GM21576 (cell line): ENCODE measurements around the gene SNAP23.

ENCODE experiments used
- ATAC-seq: cut with Tn5 transposase; IDR thresholded peaks from one replicate; pipeline ENCODE4 v1.9.1; 2021; ENCODE audit warnings: mild to moderate bottlenecking, moderate library complexity; ENCODE audit not compliant: unreplicated experiment

SNAP23 gene

DNA sequence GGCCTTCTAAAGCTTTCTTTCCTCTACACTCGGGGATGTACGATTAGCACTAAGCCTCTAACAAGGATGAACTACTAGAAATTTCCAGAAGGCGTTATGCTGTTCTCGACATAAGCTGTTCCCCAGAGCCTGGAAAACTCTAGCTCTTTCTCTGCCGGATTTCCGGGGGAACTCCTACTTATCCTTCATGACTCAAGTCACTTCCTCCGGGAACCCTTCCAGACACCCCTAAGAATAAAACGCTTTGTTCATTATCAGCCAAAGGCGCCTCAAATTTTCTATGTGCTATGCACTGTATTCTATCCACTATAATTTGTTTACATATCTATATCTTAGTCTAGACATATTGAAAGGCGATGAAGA lies 455 bp upstream of the SNAP23 start:
- no peak for ATAC-seq

DNA sequence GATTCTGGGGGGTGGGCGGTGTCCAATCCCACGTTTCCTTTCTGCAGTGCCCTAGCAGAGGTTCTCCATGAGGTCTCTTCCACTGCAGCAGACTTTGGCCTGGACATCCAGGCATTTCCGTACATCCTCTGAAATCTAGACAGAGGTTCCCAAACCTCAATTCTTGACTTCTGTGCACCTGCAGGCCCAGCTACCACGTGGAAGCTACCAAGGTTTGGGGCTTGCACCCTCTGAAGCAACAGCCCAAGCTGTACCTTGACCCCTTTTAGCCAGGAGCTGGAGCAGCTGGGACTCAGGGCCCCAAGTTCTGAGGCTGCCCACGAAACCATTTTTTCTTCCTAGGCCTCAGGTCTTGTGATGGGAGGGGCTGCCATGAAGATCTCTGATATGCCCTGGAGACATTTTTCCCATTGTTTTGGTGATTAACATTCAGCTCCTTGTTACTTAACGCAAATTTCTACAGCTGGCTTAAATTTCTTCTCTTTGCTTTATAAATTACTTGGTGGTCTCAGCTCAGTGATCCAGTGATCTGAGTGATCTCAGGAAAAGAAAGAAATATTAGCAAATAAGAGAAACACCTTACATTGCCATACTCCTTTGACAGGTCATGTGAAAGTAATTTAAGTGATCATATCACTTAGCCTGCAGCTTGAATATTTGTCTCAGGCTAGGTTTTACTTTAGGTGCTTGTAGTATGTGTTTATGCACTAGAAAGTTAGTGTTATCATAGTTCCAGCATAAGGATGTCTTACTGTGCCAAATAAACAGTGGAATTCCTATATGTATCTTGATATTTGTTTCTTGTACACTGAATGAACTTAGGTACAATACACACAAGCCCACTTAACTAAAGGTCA lies 3.0 kb downstream of the SNAP23 start:
- ATAC-seq = no peak

DNA sequence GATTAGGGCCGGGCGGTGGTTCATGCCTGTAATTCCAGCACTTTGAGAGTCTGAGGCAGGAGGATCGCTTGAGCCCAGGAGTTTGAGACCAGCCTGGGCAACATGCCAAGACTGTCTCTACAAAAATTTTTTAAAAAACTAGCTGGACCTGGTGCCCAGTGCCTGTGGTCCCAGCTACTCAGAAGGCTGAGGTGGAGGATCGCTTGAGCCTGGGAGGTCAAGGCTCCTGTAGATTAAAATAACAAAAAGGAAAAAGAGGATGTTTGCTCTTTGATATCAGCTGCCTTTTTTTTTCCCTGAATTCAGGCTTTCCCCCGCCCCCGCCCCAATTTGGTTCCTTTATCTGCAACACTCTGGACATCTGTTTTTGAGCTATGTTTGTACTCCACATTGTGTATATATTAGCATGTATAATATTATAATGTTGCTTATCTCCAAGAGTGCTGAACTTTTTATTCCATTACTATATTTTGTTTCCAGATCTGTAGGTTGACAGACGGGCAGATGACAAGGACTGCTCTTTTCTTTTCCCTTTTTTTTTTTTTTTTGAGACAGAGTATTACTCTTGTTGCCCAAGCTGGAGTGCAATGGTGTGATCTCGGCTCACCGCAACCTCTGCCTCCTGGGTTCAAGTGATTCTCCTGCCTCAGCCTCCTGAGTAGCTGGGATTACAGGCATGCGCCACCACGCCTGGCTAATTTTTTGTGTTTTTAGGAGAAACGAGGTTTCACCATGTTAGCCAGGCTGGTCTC lies 4.6 kb downstream of the SNAP23 start:
- no peak for ATAC-seq

DNA sequence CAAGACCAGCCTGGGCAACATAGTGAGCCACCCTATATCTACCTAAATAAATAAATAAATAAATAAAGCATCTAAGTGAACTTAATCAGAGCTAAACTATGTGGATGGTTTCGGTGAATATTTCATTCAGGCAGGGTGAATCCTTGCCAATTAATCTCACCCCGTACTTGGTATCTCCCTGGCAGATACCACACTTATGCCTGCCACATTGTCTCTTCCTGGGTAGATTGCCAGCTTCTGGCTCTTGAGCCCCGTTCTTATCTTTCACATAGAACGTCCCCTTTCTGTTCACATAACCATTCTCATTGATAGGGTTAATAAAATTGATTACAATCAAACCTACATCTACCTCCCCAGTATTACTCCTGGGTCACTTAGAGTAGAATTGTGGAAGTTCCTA lies 7.0 kb downstream of the SNAP23 start:
- no peak for ATAC-seq

DNA sequence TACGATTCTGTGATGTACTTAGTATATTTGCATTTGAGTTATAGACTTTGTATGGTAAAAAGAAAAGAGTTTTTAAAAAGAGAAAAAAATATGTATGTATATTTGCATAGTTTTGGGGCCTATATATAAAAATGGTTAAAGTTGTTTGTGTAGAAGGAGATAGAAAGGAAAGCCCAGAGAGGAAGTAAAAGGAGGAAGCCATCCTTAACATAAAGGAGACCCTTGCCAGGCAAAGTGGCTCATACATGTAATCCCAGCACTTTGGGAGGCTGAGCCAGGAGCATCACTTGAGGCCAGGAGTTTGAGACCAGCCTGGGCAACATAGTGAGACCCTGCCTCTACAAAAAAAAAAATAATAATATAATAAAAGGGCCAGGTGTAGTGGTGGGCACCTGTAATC lies 8.4 kb downstream of the SNAP23 start:
- no peak for ATAC-seq

DNA sequence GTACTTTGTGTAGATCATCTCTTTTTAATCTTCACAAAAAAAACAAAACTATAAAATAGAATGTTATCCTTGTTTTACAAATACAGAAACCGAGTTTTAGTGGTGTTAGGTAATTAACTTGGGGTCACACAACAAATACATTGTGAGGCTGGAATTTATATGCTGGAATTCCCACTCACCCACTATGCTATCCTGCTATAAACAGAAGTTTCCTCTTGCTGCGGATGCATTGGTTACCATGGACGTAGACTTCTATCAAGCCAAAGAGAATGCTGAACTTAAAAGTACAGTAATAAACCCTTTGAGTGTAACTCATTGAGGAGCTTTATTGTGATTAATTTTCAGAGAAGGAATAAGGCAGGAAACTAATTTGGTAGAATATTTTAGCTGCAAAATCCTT lies 9.2 kb downstream of the SNAP23 start:
- no peak for ATAC-seq

DNA sequence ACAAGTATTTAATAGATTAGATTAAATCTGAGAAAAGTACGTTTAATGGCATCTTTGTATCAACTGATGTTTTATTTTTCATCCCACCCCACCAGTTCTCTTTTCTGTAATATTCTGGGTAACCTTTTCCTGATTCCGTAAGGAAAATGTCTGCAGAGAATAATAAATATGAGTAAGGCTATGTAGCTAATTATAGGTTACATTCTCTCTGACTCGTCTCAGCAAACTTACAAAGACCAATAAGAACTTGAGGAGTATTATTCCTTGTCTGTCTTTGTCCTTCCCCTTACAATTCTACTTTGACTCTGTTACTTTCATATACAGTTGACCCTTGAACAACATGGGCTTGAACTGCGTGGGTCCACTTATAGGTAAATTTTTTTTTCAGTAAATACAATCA lies 12.1 kb downstream of the SNAP23 start:
- no peak for ATAC-seq

DNA sequence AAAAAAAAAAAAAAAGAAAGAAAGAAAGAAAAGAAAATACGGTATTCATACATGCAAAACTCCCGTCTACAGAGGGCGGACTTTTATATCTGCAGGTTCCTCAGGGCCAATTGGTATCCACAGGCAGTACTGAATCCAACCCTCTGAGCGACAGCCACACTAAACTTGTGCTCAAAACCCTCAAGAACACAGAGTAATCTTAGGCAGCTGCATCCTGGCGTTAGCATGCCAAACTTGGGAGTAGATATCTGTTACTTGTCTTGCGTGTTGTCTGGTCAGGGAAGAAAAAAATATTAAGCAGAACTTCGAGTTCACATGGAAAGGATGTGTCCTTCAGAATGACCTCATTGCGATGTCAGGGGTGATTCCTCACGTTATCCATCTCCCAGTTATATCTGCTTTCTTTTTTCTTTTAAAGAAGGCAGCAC lies 12.8 kb downstream of the SNAP23 start:
- no peak for ATAC-seq

DNA sequence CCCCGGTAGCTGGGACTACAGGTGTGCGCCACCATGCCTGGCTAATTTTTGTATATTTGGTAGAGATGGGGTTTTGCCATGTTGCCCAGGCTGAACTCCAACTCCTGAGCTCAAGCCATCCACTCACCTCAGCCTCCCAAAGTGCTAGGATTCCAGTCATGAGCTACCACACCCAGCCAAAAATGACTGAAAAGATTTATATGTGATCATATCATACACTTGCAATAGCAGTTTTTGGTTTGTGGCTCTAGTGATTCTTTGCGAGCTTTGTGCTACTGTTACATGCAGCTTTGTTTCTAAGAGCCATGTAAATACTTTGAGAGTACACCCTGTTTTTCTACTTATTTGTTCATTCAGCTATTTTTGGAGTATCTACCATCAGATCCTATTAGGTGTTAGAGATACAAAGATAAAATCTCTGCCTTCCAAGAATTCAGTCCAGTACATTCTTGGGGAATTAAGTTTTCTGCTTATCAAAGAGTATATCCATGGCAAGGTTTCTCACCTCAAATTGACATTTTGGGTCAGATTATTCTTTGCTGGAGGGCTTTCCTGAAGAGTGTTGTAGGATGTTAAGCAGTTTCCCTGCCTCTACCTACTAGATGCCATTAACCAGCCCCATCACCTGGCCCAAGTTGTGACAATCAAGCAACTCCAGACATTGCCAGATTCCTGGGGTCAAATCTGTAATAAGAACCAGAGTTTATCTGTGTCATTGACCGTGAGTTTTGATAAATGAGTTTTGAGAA lies 15.0 kb downstream of the SNAP23 start:
- ATAC-seq = no peak

DNA sequence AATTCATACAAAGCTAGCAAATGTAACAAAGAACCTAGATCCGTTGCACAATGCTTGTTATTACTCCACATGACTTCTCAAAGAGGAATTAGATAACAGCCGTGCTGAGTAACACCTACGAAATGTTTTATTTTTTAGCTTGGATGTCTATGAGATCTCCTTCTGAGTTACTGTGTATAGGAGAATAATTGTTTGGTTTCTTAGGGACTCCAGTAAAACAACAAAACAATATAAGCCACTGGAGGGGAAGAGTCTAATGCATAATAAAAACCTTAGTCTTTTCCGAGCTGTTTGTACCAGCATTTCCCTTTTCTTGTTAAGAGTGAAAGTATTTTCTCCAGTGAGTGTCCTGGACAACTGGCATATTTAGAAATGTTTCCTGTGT lies 15.6 kb downstream of the SNAP23 start:
- no peak for ATAC-seq

DNA sequence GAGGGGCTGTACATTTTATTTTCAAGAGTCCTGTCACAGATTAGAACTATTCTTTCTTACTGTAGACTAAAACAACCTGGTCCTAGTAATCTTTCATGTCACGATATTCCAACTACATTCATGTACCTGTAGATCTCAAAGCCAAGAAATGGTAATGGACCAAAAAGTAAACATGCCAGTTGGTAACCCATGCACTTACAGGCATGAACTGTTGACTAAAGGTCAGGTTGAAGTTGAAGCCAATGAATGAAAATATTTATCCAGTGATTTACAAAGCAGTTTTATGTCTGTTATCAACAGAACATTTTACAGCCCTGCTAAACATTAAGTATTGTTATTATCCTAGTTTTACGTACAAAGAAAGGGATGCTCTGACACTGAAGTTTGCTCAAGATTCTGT lies 27.9 kb downstream of the SNAP23 start:
- ATAC-seq = no peak

DNA sequence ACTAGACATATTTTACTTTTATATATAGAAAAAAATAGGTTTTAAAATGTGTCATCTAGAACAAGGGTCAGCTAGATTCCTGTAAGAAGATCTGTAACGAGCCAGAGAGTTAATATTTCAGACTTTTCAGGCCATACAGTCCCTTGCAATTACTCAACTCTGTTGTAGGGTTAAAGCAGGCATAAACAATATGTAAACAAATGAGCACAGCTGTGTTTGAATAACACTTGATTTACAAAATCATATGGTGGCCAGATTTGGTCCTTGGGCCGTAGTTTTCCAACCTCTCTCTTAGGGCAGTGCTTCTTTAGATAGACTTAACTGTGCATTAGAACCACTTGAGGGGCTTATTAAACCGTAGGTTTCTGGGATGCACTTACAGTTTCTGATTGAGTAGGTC lies 33.5 kb downstream of the SNAP23 start:
- no peak for ATAC-seq

DNA sequence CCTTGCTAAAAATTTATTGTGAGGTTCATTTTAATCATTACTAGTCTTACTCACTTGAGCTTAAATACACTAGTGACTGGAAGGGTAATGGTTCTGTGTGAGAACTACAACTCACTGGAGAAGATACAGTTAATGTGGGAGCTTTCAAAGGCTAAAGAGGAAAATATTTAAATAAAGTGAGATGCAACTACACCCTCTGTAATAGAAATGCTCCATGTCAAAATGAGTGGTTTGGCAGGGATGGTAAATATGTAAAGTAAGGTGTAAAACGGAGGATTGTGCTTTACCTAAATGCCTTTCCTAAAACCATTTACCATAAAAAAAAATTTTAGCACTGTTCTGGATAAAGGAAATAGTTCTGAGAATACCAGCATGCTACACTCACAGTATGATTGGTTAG lies 37.8 kb downstream of the SNAP23 start:
- no peak for ATAC-seq

DNA sequence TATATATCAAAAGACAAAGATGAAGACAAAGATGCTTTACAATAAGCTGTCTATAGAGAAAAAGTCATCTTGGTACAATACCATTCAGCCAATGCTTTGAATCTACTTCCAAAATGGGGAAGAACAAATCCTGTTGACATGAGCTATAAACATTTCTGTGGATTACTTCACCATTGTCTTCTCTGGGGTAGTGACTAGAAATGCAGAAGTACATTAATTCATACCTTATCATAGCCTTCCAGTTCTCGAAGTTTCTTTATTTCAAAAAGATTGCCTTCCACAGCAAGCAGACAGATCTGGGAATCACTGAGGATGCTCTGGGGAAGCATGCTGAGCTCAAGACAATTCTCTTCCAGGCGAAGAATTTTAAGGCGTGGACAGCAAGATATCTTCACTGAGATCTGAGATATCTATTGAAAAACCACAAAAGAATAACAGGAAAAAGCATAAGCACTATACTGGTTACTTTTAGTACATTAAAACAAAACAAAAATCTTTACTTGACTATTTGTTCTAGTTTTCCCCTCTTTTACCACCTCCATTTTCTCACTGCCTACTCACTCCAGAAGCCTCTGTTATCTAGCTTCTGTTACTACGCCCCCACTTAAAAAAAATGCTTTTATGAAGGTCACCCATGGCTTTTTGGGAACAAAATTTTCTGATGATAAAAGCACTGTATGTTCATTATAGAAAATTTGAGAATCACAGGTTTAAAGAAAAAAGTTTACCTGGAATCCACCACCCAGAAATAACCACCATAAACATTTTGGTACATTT lies 49.6 kb downstream of the SNAP23 start:
- ATAC-seq = no peak

DNA sequence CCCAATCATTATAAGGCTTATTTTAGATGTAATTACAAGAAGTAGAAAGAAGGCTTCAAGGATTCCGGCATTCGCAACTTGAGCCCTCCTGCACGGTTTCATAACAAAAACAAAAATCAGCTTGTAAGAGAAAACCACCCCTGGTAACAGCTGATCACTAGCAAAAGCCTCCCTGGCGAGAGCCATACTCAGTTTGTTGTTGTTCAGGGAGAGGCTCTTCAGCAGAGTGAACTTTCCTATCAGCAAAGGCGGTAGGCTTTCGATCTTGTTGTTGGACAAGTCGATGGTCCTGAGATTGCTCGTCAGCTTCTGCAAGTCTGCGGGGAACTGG lies 52.4 kb downstream of the SNAP23 start:
- peak; percentile 17 for ATAC-seq

DNA sequence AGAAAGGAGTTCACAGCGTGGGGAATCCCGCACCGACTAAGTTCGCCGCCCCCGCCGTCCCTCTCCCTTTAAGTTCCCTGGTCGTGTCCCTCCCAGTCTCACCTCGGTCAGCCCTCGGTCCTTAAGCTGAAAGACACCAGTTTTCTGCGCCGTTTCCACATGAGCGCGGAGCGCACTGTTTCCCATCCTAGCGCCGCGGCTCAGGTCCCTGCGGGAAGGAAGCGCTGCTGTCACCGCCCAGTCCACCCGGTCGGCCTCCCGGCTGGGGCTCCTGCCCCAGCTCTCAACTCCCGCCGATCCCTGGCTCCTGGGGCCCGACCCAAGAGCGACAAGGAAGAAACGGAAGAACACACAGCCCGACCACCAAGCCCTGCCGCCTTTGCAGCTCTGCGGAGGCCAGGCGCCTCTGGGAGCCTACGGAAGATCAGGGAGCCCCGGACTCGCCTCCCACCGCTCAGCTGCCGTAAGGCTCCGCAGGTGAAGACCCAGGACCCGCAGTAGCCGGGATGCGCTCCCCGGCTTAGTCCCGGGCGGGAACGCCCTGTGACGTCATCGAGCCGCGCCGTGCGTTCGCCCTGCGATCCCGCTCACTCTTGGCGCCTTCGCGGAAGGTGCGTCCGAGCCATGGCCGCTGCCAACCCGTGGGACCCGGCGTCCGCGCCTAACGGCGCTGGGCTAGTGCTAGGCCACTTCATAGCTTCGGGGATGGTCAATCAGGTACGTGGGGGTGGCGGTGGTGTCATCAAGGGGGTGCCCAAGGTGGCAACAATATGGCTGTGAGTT lies 53.0 kb downstream of the SNAP23 start, which contains the start of the genes HAUS2 and LRRC57:
HAUS2 (plus strand) TSS at position 590 of the 783 bp plus-strand sequence; CDS start at position 625, 35 bp downstream.
LRRC57 (minus strand) TSS at position 545 of the 783 bp plus-strand sequence; CDS start at position 186, 359 bp downstream.
- peak; percentile 70 for ATAC-seq

DNA sequence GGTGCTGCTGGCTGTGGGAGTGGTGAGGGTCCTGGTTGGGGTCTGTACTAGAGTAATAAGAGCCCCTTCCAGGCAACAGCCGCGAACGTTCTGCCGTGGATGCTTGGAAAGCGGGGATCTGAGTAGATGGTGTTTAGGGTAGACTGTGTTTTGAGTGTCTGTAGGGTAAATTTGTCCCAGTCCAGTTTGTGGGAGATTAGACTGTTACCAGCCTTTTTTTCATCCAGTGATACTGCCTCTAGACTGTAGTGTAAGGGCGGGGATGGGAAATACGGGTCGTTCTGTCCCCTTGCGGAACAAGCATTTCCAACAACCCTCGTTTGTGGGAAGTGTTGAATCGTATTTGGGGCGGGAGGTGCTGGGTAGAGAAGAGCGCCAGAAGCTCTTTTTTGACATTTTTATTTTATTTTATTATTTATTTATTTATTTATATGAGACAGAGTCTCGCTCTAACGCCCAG lies 53.6 kb downstream of the SNAP23 start:
- peak; percentile 33 for ATAC-seq

DNA sequence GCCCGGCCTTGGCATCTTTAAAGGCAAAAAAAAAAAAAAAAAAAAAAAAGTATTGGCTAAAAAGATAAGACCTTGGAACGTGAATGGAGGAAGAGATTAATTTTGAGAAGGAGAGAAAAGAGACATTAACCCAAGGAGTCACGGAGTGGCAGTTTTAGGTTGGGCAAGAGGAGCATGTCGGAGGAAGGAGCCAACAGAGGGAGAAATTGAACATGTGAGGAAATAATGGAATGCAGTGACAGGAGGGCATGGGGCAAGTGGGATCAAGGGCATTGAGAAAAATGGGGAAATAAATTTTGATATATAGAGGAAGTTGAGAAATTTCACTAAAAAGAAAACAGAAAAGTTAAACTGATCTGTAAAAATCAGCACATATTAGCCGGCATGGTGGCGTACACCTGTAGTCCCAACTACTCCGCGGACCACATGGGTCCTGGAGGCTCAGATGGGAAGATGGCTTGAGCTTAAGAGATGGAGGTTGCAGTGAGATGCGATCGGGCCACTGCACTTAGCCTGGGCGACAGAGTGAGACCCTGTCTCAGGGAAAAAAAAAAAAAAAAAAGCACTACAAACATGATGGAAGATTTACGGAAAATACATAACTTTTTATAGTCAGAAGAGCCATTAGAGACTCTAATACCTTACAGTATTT lies 54.4 kb downstream of the SNAP23 start:
- ATAC-seq = no peak

DNA sequence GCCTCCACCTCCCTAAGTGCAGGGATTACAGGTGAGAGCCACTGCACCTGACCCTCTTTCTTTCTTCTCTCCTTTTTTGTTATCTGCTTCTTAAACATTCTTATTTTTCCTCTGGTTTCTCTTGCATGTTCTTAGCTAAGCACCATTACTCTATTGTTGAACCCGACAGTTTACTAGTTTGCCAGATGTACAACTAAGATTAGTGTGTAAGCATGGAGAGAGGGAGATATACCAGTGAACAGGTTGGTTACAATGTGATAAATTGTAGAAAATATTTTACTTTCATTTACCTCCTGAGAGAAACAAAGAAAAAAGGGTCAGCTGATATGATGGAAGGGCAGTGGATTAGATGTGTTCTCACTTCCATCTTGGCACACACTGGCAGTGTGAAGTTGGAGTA lies 58.1 kb downstream of the SNAP23 start:
- no peak for ATAC-seq
